NCI-H1436 treated with DMSO at 0.1 percent for 48 hours (cell line): ENCODE data around the gene KRT10.
"Not testable (repeated sequence)": the region's sequence is repeated elsewhere in the genome, so short reads cannot be mapped to it uniquely, and the experiment has no call there.

Experiments used
- DNase-seq: peaks from one replicate; lab custom pipeline; 2025; lab: John Stamatoyannopoulos, UW

Gene KRT10

DNA sequence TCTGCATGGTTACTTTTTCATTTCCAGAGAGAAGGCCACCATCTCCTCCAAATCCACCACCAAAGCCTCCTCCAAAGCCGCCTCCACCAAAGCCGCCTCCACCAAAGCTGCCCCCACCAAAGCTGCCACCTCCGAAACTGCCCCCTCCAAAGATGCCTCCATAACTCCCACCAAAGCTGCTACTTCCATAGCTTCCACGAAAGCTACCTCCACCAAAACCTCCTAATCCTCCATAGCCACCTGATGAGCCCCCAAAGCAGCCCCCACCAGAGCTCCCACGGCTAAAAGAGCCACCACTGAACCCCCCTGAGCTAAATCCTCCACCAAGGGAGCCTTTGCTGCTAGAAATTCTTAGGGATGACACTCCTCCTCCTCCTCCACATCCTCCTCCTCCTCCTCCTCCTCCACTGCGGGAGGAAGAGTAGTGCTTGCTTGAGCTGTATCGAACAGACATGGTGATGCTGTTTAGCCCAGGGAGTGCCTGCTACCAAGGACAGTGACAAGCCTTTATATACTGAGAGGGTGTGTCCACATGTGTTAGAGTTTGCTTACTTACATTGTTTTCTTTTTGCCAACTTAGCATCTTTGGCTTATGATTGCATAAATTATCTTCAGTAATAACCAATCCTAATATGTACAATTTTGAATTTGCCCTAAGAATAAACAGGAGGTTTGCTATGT lies at the start of gene KRT10:
Gene KRT10, minus strand, starts transcription at position 483 of the 681 bp plus-strand sequence. Its CDS starts 29 bp downstream, at position 454.
- DNase-seq = no peak

DNA sequence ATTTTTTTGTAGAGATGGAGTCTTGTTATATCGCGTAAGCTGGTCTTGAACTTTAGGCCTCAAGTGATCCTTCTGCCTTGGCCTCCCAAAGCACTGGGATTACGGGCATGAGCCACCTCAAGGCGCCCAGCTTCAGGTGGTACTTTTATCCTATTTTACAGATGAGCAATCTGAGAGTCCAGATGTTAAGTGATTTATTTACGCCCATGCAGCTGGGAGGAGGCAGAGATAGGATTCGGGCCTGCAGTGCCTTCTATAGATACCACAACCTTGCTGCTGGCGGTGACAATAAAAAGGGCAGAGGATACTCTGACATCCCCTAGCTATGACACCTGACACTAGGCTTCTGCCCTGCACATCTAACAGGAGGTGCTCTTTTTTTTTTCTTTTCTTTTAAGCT lies 48.9 kb upstream of the KRT10 start:
- no peak for DNase-seq

DNA sequence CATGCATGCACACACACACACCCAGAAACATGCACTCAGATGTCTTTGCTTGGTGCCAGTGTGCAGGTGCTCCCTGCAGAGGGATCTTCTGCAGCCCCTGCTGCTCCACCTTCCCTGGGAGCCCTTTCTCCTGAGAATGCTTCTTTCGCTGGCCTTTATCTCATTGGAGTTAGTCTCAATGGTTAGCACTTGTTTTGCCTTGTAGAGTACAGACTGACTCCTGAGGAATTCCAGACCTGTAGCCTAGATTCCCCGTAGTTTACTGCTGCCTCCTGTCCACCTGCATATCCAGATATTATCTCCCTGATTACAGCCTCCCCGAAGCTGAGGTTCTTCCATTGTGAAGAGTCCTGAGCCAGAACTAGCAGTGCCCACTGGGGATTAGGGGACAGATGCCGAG lies 47.7 kb upstream of the KRT10 start:
- DNase-seq = no peak

DNA sequence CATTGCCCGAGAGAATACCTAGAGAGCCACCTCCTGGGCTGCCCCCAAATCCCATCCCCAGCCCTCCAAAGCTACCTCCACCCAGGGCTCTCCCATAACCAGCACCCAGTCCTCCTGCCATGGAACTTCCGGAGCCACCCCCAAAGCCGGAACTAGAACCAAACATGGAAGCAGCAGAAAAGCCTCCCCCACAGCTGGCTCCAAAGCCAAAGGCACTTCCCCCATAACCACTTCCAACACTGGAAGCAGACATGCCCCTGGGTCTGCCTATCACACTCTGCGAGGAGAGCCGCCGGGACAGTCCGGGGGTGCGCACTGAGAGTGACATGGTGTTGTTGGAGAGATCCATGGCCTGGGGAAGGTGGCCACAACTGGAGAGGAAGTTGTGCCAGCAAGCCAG lies 44.4 kb upstream of the KRT10 start, which contains the start of gene KRT12:
Gene KRT12, minus strand, starts transcription at position 386 of the 400 bp plus-strand sequence. Its CDS starts 37 bp downstream, at position 349.
- DNase-seq = no peak

DNA sequence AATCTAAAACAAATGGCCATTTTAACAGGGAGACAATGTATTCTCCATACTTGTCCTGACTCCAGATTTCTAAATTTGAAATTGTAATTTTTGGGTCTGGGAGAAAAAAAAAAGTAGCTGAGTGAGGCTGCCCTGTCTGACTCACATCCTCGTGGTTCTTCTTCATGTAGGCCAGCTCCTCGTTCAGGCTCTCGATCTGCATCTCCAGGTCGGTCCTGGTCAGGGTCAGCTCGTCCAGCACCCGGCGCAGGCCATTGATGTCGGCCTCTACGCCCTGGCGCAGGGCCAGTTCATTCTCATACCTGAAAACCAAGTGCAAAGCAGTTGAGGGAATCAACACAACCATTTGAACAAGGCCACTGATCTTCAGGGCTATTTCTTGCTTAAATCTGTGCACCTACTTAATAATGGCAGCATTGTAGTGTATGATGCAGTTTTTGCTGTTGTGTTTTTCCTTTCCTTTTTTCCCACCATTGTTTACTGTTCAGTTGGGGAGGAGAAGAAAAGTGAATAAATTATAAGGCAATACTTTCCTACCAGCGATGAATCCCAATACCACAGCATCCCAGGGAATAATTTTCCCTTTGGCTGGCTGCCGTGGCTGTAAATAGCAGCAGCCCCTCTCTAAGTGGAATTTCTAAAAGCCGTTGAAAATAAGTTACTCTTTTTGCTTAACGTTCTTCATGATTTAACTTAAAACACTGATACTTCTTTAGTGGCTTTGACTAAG lies 42.4 kb upstream of the KRT10 start:
- no peak for DNase-seq

DNA sequence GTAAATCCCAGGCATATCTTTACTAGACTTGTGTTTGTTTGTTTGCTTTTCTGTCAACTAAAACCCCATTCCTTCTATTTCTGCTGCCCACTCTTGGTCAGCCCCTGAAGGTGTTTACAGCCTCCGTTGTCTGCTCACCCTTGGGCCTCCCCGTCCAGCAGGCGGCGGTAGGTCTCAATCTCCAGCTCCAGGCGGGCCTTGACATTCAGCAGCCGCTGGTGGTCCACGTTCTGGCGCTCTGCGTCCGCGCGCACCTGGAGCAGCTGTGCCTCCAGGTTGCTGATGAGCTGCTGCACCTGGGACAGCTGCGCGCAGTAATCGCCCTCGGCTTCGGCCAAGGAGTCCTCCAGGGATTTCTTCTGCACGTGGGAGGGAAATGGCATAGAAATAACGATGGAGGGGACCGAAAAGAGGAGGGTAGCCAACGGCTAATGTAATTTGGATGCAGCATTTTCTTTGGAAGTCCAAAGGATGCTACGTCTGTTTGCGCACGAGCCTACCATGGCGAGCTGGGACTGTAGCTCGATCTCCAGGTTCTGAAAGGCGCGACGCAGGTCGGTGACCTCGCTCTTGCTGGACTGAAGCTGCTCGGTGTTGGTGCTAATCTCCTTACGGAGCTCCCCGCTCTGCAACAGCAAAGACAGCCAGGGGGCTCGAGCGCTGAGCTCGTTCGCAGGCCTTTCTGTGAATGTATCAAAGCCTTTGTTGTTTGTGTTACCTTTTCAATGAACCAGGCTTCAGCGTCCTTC lies 40.7 kb upstream of the KRT10 start:
- no peak for DNase-seq

DNA sequence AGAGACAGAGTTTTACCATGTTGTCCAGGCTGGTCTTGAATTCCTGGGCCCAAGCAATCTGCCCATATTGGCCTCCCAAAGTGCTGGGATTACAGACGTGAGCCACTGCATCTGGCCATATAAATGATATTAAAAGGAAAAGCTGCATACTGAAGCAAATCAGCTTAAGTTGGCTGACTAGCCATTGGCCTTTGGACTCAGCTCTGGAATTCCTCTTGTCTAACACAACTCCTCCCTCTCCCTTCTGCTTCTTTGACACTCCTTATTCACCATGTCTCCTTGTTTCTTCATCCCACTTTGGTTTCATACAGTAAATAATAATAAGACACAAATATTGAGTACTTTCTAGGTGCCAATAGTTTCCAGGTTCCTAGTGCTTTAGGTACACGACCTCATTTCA lies 37.1 kb upstream of the KRT10 start:
- DNase-seq = no peak

DNA sequence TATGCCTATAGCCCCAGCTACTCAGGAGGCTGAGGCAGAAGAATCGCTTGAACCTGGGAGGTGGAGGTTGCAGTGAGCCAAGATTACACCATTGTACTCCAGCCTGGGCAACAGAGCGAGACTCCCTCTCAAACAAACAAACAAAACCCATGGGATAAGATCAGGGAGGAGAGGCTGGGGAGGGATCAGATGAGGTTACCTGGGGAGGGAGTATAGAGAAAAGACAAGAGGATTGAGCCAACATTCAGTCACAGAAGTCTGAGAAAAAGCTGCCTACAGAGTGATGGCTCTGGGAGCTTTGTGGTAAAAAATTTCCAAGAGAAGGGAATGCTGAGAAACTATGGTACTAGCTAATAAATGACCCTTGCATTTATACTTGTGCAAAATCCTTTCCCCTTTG lies 36.3 kb upstream of the KRT10 start:
- not testable (repeated sequence) for DNase-seq

DNA sequence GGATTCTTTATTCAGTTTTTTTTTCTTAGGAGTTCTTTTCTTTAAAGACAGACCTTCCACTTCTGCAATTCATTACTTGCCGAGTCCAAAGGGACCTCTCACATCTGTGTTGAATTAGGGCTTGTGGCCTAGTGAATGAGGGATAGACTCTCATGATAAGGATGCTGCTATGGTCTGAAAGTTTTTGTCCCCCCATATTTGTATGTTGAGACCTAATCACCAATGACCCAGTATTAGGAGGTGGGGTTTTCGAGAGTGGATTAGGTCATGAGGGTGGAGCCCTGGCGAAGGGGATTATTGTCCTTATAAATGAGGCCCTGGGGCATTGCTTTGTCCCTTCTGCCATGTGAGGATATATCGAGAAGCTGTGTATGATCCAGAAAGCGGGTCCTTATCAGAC lies 35.1 kb upstream of the KRT10 start:
- DNase-seq = no peak

DNA sequence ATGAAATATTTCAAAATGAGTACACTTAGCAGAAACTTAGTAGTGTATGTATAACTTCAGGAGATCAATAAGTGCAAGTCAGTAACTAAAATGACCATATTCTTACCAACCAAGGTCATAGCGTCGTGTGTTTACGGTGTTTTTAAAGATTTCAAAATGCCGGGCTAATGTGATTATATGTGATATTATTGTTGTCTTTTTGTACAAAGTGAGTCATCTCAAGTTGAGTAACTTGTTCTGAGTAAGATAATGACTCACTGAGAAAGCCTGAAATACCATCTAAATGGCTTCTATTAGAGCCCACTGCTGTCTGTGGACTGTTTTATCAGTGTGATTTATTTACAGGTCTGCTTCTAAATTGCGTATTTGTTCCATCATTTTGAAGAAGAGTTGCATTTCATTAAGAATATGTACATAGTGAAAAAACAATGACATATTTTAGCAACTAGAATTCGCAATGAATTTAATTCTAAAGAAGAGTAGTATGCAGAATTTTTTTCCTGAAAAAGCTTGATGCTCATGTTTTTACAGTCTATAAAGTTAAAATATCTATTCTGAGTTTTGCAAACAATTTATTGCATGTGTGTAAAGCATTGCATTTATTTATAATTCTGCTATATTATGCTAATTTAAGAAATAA lies 31.9 kb upstream of the KRT10 start:
- no peak for DNase-seq

DNA sequence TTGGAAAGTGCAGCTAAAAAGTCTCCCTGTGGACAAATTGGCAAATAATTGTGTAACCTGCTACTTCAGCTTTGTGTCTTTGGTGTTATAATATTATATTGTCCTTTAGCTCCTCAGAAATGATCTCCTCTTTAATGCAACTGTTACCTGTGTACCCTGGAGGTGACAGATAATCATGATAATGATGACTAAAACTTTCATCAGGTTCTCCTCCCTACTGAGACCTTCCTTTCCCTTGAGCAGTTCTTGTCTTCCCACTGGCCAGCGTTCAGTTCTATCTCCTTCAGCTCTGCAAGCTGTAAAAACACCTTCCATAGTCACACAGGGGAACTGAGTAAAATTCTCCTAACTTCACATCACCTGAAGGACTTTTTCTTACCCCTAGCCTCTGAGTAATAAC lies 29.9 kb upstream of the KRT10 start:
- no peak for DNase-seq

DNA sequence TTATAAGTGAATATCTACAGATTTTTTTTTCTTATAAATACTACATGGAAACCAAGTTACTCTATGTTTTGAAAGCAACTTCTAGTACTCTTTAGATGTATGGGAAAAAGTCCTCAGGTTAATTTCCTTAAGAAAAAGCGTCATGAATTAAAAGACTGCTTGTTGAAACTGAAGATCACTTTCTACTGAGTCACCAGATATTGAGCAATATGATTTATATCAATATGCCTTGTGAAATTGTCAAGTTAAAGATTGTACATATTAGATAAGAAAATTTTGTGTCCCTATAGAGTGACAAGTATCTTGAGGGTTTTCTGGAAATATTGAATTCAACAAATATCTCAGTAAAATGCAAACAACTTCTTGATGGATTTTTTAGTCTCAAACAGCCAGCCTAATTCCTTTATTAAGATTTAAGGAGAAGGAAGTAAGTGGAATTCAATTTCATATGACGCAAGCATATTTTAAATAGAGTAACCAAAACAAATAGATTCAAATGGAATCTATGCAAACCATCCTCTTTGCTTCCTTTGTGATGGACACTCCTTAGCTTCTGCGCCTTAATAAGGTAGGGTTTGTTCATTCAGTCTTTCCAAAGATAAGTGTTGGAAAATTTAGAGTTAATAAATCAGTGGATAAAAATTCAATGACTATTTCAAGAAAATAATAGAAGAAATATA lies 28.0 kb upstream of the KRT10 start:
- no peak for DNase-seq

DNA sequence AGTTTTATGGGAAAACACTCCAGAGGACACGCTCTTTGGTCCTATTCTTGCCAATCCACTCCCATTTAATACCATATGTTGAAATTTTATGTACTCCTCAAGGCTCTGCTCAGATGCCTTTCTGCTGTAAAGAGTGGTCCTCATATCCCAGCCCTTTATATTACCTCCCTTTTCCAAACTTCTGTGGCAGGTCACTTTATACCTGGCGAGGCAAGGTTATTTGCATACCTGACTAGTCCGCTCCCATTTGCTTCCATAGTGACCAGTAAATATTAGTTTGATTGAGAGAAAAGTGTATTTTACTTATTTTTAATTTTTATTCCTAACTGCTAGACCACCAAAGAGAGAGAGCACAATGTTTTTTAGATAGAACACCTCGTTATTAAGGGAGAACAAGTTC lies 27.3 kb upstream of the KRT10 start:
- DNase-seq = no peak

DNA sequence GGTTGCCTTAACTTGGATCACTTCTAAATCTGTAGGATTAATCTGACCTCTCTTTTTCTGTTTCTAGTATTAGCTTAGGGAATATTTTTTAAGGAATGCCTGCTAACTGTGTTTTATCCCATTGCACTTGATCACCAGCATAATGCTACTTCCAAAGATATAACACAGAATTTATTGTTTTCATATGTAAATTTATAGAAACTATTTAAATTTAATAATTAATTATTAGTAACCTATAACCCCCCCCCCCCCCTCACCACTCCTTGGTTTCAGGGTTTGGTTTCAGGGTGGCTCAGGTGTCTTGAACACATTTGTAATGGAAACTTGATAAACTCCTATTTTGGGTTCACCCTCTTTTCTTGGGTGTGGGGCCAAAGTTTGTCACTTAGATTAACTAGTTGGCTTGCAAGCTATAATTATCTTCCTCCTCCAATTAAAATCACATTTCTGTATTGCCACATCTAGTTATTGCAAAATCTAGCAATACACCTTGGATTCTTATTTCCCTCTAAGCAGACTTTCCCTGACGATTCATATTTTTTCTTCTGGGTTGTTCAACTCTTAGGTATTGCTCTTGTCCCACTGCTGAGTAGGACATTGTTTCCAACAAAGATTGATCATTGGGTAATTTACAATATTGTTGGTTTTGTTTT lies 26.3 kb upstream of the KRT10 start:
- no peak for DNase-seq

DNA sequence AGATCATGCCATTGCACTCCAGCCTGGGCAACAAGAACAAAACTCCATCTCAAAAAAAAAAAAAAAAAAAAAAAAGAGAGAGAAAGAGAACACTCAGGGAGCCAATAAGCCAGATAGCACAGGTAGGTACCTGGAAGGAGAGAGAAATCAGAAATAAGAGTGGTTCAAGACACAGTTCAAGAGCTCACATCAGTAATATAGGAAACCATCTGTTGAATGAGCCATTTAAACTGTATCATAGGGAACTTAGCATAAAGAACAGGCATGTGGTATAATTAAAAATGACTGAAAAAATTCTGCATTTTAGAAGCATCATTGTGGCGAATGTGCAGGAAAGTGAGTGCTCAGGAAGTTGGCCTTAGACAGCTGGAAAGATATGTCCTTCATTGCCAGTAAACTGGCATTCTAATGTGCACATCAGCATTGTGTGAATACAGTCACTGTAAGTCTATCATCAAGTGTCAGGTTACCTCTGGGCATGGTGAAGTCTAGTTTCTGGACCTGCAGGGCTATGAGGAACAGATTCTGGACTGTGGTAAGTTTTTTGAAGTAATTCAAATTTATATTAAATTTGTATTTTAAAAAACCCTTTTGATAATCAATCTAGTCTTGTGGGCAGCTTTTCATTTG lies 24.2 kb upstream of the KRT10 start:
- DNase-seq = no peak

DNA sequence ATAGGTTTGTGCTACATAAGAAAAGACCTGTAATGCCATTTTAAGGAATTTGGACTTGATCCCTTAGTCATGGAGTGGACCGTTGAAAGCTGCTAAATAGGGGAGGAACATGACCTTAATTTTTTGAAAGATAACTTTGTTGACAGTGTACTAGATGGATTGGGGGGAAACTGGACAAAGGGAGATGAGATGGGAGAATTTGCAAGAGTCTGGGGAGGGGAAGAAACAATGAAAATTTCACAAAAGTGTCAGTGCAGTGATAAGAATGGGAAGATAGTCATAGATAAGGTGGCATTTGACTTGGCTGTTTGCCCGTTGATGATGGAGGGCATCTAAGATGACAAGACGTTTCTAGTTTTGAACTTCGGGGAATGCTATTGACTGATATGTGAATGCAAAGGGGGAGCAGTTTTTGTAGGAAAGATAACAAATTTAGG lies 22.3 kb upstream of the KRT10 start:
- no peak for DNase-seq

DNA sequence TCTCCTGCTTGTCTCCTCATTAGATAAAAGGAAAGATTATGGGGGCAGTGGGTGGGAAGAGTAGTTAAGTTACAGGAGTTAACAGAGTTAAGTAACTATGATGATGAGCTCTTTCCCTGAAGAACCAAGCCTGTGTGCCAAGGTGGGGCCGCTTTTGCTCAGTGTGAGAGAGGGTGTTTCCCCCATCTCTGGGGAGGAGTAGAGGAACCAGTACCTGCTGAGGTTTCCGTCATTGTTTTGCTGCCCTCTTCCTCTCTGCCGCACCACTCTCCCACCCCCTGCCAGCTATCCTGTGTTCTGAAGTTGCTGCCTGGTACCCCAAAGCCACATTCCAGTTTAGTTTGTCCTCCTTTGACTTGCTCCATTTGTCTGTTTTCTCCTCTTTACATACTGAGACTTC lies 20.8 kb upstream of the KRT10 start:
- DNase-seq = no peak

DNA sequence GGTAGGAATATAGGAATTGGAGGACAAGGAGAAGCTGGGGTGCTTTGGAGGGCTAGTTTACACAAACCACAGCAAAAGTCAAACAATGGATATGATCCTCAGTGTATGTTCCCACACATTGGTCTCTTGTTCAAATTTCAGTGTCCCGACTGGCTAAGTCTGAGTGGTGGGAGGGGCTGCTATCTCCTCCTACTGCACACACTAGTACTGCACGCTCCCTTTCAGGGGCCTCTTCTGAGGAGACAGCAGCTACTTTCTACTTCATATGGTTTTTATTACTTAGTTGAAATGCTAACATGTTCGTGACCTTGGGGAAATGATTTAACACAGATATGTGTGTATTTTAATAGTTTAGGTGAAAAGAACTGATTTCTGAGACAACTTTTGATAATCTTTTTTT lies 18.8 kb upstream of the KRT10 start:
- DNase-seq = no peak

DNA sequence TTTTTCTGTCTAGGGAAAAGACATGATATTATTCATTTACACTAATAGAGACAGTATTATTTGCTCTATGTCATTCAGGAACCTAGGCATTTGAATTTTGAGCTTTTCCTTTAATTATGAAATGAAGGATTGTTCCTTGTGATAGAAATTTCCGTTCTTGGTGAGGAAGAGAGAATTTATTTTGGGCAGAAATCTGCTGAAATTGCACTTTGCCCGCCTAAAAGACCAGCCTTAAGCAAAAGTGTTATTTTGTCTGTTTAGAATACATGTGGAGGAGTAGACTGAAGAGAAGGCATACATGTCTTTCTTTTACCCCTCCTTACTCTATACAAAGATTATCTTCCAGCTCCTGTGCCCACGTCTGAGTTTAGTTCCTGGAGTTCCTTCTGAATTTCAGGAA lies 16.8 kb upstream of the KRT10 start:
- no peak for DNase-seq

DNA sequence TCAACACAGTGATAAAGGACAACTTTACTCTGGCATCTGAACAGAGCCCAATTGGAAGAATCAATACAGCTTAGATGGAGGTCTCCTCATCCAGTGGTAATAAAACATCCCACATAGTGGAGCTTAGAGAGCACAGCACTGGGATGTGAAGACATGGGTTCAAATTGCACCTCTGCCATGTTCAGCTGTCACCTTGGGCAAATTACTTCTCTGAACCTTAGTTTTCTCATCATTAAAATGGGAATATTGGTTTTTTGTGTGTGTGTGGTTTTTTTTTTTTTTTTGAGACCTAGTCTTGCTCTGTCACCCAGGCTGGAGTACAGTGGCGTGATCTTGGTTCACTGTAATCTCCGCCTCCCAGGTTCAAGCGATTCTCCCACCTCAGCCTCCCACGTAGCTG lies 13.6 kb upstream of the KRT10 start:
- DNase-seq = no peak

DNA sequence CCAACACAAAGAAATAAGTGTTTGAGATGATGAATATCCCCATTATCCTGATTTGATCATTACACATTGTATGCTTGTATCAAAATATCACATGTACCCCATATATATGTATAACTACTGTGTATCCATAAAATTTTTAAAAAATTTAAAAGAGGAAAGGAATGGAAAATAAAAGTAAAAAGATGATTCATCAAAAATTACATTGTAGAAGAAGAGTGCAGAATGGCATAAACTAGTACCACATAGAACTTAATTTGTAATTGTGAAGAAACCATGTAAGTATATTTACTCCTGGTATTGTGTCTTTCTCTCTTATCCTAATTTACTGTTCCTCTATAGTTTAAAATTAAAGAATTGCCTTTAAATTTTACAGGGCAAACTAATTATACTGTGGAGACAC lies 11.5 kb upstream of the KRT10 start:
- DNase-seq = no peak
